Esophagus squamous epithelium (tissue), 4 donors: ENCODE measurements around the gene DLX5.
"Not testable (repeated sequence)": the region's sequence is repeated elsewhere in the genome, so short reads cannot be mapped to it uniquely, and the experiment has no call there.

Experiments
- POLR2A ChIP-seq, 4 donors: fragments of 450-650 bp; IDR thresholded peaks; one replicate each; pipeline ENCODE4 v1.6.1; 2017; ENCODE audit warnings: antibody characterized with exemption in 4 of 4, mild to moderate bottlenecking in 4 of 4, moderate library complexity in 3 of 4
- TF ChIP-seq, protein P1 (sequence below), 6 experiments: fragments of 450-650 bp in 4 of 6; fragments of 200-600 bp in 2 of 6; sonication (generic) in 2 of 6; IDR thresholded peaks; one replicate each; pipeline ENCODE4 v1.5.1; 2016 to 2019; ENCODE audit warnings: antibody characterized with exemption in 6 of 6, mild to moderate bottlenecking in 4 of 6, moderate library complexity in 4 of 6

DNA sequence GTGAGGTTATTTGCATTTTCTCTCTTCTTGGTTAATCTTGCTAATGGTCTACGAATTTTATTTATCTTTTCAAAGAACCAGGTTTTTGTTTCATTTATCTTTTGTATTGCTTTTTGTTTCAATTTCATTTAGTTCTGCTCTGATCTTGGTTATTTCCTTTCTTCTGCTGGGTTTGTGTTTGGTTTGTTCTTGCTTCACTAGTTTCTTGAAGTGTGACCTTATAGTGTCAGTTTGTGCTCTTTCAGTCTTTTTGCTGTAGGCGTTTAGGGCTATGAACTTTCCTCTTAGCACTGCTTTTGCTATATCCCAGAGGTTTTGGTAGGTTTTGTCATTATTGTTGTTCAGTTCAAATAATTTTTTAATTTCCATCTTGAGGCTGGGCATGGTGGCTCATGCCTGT lies 47.4 kb upstream of the DLX5 start:
- TF ChIP-seq, protein P1, sequence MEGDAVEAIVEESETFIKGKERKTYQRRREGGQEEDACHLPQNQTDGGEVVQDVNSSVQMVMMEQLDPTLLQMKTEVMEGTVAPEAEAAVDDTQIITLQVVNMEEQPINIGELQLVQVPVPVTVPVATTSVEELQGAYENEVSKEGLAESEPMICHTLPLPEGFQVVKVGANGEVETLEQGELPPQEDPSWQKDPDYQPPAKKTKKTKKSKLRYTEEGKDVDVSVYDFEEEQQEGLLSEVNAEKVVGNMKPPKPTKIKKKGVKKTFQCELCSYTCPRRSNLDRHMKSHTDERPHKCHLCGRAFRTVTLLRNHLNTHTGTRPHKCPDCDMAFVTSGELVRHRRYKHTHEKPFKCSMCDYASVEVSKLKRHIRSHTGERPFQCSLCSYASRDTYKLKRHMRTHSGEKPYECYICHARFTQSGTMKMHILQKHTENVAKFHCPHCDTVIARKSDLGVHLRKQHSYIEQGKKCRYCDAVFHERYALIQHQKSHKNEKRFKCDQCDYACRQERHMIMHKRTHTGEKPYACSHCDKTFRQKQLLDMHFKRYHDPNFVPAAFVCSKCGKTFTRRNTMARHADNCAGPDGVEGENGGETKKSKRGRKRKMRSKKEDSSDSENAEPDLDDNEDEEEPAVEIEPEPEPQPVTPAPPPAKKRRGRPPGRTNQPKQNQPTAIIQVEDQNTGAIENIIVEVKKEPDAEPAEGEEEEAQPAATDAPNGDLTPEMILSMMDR (IDR thresholded peaks at IDR 0.05), result not testable (repeated sequence)
- TF ChIP-seq POLR2A (IDR thresholded peaks at IDR 0.05), result not testable (repeated sequence)
